Stimulated activated CD4-positive, alpha-beta T cell treated with anti-CD3 and anti-CD28 coated beads, Interleukin-1b, Interleukin-23, amount 100 ng/mL, for 48 hours (primary cell): ENCODE measurements around the gene VMP1.
A peak's percentile ranks its signal among the peaks of the same experiment; 100 is the strongest.

Experiments
- DNase-seq: peaks from one replicate; pipeline ENCODE4 v3.0.0-alpha.2; 2020

VMP1 gene

DNA sequence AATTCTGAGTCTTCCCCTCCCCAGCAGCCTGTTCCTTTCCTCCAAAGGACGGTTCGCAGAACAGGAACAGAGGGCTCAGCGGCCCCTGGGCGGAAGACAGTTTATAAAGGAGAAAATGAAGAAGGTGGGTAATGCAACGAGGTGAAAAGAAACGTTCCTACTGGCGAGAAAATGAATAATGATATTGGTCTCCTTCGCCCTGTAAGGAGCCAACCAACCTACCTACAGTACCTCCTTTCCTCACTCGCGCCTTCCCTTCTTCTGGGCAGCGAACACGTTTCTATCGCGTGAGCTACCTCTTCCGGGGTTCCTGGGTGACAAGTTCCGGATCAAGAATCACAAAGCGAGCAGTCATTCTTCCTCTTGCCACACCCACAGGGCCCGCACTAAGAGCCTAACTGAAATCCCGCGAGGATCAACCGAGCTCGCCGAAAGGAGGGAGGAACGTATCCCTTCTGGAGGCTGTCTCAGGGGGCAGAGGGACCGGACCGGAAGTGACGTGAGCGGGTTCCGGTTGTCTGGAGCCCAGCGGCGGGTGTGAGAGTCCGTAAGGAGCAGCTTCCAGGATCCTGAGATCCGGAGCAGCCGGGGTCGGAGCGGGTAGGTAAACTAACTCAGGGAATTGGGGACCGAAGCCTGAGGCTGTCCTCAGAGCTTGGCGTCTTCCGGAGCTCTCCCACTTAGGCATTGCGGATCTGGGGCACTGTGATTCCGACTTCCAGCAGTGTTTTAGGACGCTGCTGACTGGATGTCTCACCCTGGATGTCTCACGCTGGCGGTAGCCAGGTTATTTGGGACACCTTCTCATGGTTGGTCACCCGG lies at the start of gene VMP1, which contains the start of gene PTRH2:
VMP1 (plus strand) TSS at position 506 of the 822 bp plus-strand sequence. CDS start 23,793 bp downstream, outside the sequence.
PTRH2 (minus strand) TSS at position 282 of the 822 bp plus-strand sequence. CDS start 9,452 bp downstream, outside the sequence.
- DNase-seq, result peak; percentile 98

DNA sequence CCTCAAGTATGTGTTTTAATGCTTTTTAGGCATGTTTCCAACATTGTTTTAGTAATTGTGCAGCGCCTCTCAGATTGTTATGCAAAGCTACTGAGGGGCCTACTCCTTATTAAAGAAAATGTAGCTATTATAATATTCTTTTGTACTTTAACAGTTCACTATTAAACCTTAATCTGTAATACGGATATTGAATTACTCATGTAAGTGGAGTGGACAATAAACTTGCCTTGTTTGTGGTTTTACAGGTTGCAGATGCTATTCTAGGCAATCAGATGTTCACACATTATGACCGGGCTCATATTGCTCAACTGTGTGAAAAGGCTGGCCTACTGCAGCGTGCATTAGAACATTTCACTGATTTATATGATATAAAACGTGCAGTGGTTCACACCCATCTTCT lies 41.2 kb upstream of the VMP1 start:
- no peak for DNase-seq

DNA sequence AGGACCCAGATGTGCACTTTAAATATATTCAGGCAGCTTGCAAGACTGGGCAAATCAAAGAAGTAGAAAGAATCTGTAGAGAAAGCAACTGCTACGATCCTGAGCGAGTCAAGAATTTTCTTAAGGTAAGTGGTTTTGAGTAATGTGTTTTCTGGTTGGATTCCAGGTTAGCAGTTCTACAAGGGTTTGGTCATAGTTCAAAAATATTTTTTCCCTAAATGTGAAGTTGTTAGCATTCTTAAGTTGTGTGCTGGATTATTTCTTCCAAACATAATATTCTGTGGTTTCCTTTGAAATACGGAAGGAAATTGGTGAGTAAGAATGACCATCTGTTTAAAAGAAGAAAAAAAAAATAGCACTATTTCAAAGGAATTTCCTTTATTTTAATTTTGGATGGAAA lies 38.6 kb upstream of the VMP1 start:
- DNase-seq, result no peak

DNA sequence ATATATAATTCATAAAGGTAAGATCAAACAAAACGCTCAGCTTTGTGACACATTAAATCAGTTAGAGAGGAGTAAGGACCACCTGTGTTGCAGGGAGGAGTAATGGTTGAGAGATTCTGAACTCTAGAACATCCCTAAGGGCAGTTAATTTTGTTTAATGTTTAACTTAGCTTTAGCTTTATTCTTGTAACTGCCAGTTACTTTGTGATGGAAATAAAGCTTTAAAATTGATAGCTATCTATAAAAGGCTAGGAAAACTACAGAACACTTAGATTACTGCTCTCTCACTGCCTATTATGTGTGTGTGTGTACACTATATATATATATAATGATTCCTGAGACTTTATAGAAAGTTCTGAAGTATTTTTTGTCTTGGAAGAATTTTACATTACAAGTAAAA lies 38.0 kb upstream of the VMP1 start:
- DNase-seq, result no peak

DNA sequence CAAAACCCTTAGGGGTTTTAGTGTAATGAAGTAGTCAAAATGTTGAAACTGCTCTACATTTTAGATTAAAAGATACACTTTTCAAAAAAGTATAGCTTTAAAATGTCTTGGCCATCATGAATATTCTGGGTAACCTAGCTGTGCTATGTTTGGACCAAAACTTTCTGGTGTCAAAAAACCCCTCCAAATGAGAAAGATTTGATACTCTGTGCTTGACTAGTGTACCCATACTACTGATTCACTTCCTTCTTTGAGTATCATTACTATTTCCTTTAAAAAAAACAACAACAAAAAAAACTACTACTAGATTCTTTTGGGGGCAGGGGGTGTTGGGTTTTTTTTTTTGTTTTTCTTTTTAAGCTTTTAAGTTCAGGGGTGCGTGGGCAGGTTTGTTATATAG lies 37.5 kb upstream of the VMP1 start:
- DNase-seq, result no peak

DNA sequence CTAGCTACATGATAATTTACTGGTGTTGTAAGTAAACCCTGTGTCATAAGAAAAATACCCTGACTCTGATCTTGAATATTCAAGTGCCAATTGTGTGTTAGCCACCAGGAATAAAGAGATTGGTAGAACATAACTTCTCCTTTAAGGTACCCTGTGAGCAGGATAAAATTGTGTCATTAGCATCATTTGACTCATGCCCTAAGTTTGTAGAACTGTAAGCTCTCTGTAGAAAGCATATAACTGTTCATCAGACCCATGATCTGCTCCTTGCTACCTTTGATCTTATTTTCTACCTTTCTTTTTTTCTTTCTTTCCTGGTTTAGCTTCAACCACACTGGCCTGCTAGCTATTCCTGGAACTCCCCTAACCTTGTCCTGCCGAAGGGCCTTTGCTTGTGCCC lies 36.1 kb upstream of the VMP1 start:
- no peak for DNase-seq

DNA sequence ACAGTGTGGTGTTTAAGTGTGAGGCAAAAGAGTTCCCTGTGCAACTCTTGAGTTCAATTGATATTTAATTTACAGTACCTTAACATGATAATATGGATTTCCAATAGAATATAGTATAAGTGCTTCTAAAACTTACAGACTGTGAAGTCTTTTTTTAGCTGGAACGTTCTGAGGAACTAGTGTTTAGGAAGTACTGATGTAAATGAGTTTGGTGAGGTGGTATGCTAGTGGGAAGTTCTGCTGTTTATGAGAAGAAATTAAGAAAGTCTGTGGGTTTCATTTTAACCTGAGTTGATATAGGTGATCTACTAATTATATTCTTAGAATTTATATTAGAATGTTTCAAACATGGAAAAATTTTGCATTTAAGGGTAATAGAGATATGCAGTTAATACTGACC lies 32.2 kb upstream of the VMP1 start:
- DNase-seq, result no peak

DNA sequence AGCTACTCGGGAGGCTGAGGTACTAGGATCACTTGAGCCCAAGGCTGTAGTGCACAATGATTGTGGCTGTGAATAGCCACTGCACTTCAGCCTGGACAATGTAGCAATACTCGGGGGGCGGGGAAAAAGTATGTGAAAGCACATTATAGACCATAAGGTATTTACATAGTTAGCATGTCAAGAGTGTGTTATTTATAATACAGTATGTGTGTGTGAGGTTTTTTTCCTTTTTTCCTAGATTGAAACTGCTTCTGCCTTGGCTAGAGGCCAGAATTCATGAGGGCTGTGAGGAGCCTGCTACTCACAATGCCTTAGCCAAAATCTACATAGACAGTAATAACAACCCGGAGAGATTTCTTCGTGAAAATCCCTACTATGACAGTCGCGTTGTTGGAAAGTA lies 30.7 kb upstream of the VMP1 start:
- DNase-seq, result no peak

DNA sequence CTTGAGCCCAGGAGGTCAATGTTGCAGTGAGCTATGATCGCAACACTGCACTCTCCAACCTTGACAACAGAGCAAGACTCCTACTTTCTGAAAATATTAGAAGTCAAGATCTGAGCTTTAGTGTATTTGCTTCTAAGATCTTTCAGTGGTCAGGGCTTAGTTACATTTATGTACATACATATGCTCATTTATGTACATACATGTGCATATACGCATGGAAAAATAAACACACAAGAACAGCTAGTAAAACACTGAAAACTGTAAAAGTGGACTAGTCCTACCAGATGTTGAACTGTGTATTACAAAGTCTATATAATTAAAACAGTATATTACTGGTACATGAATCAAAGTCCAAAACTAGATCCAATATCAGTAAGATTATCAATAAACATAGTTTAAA lies 28.5 kb upstream of the VMP1 start:
- no peak for DNase-seq

DNA sequence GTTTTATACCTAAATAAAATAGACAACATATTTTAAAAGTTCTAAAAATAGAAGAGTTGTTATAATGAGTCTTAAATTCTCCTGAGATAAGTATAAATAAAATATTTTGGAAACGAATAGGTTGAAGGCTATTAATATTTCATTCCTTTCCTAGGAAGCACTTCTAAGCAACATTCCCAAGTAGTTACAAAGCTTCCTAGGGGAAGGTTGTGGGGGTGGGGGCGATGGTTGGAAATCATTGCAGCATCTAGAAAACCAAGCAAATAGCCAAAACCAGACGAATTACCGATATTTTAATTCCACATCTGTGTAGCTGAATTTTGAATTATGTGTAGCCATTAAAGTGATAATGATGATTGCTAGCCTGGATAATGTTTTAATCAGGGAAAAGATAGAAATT lies 27.1 kb upstream of the VMP1 start:
- DNase-seq, result no peak

- DNase-seq, result no peak
Observed at GRCh38 chr17:59683283-59683682, 24.2 kb upstream of the VMP1 start.

- no peak for DNase-seq
Observed at GRCh38 chr17:59684967-59685366, 22.5 kb upstream of the VMP1 start.

- DNase-seq, result no peak
Observed at GRCh38 chr17:59688008-59688407, 19.4 kb upstream of the VMP1 start.

DNA sequence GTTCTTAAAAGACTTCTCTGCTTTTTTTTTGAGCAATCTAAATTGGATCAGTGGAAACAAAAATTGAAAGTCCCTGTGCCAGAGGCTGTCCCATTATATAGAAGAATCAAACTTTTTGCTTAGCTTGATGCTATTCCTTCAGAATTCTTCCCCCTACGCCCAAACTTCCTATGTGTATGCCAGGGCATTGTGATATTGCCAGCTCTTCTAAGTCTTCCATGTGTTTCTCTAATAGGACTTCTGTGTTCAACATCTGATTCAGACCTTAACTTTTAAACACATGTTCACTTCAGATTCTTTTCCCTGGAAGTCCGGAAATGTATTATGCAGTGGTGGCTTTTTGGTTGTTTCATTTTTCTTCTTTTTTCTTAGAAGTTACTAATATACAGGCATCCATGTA lies 19.0 kb upstream of the VMP1 start:
- no peak for DNase-seq

GRCh38 chr17:59693582-59693981 lies 13.9 kb upstream of the VMP1 start:
- no peak for DNase-seq

DNA sequence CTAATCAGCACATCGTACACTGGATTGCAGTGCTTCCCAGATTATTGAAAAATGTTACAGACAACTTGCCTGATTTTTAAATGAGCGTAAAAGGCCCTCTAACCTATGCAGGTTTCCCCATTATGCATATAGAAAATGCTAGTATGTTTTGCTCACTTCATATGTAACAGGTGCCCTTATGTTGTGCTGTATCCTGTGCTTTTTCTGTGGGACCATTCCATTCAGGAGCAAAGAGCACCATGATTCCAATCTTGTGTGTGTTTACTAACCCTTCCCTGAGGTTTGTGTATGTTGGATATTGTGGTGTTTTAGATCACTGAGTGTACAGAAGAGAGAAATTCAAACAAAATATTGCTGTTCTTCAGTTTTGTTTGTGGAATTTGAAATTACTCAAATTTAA lies 13.1 kb upstream of the VMP1 start:
- no peak for DNase-seq

DNA sequence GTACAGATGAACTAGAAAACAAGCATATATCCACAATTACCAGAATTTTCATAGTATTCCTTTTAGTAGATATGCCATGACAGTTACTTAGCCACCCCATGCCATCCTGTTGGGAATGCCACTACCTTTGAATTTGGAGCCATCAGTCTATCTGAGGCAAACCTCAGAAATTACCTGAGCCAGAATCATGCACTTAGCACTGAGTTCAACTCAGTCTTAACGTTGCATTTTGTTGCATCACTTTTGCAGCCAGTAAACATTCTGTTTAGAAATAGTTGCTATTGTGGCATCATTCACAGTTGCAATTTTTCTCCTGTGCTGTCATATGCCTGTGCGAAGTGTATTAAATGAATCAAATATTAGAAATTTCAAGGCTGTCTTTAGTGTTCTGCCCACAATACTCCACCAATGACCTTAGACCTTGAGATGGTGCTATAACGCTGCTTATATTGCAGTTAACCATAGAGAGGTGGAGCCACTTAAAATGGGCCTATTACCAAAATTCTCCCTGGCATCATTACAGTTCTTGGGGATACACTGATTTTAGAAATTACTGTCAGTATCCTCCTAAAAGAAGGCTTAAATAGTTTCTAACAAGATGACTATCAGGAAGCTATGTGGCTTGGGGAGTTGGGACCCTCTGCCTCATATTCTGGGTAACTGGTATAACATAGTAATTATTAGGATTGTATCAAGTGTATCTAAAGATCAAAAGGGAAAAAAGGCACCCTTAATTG lies 11.3 kb upstream of the VMP1 start:
- DNase-seq, result no peak

GRCh38 chr17:59696682-59697277 lies 10.7 kb upstream of the VMP1 start:
- no peak for DNase-seq

DNA sequence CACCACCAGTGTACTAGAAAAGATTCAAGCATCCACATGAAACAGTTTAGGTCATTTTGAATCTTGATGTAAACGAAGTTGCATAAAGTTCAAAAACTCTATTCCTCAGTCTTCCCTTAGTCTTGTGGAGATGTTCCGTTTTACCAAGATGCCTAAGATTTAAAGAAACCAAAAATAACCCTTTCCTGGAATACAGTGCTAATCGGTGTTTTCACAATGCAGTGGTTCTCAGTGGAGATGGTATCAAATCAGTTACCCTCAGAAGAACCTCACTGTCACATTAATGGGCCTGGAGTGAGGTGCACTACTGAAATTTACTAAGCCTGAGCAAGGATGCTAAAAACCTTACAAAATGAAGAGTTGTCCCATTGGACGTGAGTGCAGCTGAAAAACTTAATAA lies 9.3 kb upstream of the VMP1 start:
- DNase-seq, result no peak

GRCh38 chr17:59699218-59699617 lies 8.2 kb upstream of the VMP1 start:
- no peak for DNase-seq

DNA sequence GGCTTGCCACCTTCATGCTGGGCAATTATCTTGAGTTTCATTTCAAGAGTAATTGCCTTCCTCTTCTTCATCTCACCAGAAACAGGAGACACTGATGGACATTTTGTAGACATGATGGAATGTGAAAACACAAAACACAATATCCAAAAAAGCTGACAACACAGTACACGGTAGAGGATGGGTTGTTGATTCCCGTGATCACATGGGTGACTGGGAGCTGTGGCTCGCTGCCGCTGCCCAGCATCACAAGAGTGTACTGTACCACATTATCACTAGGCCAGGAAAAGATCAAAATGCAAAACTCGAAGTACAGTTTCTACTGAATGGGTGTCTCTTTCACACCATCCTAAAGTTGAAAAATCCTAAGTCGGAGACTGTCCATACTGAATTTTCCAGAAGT lies 7.7 kb upstream of the VMP1 start:
- DNase-seq, result no peak

DNA sequence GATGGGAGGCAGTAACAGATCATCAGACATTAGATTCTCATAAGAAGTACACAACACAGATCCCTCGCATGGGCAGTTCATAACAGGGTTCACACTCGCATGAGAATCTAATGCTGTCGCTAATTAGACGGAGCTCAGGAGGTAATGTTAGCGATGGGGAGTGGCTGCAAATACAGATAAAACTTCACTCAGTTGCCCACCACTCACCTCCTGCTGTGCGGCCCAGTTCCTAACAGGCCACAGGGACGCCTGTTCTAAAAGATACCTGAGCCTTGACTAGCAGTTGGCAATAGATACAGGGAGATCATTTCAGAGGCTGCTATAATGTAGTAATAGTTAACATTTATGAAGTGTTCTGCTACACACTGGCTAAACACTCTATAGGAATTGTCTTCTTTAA lies 5.2 kb upstream of the VMP1 start:
- DNase-seq, result no peak

- no peak for DNase-seq
Observed at GRCh38 chr17:59707971-59708430, 547 bp downstream of the VMP1 start.

GRCh38 chr17:59711936-59712335 lies 4.5 kb downstream of the VMP1 start:
- DNase-seq, result no peak
